ENCODE measurements around the gene HADHA.

HADHA gene

DNA sequence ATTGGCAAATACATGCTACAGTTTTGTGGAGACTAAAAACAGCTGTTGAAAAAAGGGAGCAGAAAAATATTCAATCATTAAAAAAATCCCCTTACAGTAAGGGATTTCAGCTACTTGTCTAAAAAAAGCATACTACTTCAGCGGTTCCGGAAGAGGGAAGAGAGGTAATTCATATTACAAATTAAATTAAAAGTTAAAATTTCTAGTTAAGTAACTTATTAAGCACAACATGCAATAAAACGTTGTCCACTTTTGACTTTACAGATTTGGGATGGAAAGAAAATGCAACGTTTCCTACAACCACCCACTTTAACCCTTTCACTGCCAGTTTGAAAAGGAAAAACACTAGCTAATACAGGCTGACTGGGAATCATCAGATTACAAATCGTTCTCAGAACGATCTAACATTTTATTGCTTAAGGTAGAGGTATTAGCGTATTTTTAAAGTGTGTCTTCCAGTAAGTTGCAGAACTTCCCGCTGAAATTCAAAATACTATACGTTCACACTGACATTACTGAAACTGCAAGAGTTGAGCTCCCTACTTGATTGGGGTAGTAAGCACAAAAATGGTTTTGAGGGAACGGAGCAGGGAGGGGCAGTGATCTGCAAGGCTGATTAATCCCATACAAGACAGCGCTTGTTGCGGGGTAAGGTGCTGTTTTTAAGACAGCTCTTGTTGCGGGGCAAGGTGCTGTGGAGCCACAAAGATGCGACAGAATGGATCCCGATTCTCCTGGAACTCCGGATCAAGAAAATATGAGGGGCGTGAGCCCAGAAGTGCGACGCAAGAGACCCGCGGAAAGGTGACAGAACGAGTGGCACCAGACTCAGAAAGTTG lies 743 bp downstream of the HADHA start:
- no peak for DNase-seq

GRCh38 chr2:26241928-26242436 lies 2.5 kb downstream of the HADHA start:
- no peak for DNase-seq

GRCh38 chr2:26238311-26238958 lies 6.0 kb downstream of the HADHA start:
- DNase-seq = no peak

DNA sequence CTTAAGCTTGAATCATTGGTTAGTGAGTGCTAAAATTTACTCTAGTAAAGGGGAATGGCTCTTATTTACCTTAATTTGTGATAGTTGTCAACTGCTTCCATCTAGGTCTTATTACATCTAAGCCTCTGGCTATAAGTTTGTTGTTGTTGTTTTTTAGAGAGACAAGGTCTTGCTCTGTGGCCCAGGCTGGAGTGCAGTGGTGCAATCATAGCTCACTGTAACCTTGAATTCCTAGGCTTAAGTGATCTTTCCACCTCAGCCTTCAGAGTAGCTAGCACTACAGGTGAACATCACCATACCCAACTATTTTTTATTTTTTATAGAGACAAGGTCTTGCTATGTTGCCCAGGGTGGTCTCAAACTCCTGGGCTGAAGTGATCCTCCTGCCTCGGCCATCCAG lies 6.6 kb downstream of the HADHA start:
- DNase-seq = no peak

DNA sequence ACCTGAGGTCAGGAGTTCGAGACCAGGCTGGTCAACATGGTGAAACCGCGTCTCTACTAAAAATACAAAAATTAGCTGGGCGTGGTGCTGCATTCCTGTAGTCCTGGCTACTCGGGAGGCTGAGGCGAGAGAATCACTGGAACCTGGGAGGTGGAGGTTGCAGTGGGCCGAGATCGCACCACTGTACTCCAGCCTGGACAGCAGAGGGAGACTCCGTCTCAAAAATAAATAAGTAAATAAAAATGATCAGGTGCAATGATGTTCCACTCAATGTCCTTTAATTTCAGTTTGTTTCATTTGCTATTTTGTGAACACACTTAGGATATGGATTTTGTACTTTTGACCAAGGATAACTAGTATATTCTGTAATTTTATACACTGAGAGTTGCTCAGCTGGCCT lies 9.3 kb downstream of the HADHA start:
- DNase-seq = no peak

- DNase-seq = no peak
Observed at GRCh38 chr2:26230806-26231205, 13.6 kb downstream of the HADHA start.

DNA sequence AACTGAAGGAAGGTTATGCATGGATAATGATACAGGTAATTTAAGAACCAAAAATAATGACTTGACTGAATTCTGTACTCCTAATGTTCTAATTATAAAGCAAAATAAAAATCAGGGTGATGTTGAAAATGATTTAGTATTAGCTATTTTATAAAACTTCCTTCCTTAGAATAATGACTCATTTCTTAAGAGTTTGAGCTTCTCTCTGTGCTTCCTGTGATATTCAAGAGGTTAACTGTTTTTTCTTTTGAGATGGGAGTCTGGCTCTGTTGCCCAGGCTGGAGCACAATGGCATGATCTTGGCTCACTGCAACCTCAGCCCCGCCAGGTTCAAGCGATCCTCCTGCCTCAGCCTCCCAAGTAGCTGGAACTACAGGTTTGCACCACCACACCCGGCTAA lies 14.8 kb downstream of the HADHA start:
- DNase-seq = no peak

DNA sequence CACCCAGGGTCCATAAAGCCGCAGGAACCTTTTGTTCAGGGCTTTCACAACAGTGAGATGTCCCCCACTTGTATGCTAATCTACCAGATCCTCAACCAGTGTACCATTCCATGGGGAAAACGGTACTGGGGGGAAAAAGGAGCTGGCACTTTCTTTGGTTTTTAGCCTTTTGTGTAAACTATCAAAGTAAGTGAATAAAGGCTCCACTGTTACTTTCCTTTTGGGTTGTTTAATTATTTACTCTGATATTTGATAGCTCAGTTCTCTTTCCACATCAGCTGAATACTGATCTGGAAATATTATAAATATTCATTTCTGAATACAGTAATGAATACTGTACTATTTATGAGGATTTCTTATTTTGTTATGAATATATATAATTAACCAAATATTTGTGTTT lies 20.3 kb downstream of the HADHA start:
- no peak for DNase-seq

- no peak for DNase-seq
Observed at GRCh38 chr2:26223018-26223417, 21.4 kb downstream of the HADHA start.

GRCh38 chr2:26217720-26218119 lies 26.7 kb downstream of the HADHA start:
- no peak for DNase-seq

- no peak for DNase-seq
Observed at GRCh38 chr2:26216587-26216986, 27.8 kb downstream of the HADHA start.

DNA sequence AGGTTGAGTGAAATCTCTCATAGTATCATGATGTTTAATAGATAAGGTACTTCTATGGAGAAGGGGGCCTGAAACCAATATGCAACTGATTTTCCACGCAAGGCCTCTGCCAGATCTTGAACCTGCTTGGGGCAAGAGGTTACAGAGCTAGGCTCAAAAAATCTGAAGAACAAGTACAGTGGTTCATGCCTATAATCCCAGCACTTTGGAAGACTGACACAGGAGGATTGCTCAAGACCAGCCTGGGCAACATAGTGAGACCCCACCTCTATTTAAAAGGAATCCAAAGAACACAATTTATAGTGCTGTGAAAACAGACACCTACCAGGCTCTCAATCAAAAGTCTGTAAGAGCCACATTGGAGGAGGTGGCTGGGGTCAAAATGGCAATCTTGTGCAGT lies 28.6 kb downstream of the HADHA start:
- no peak for DNase-seq

DNA sequence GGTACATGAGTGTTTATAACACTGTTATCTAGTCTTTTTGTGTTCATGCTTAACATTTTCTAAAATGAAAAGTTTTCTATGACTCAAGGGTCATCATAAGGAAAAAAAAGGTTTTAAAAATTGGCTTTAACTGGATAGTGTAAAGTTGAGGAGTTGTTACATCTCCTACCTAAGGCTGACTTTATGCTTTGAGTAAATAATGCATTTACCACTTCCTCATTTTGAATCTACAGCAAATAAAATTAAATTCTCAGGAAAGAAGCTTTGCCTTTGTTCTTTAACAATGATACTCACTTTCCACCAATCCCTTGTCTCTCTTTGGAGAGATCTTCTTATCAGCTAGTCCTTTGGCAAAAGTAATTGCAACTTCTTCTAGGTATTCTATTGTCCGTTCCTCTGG lies 29.7 kb downstream of the HADHA start:
- DNase-seq = no peak

DNA sequence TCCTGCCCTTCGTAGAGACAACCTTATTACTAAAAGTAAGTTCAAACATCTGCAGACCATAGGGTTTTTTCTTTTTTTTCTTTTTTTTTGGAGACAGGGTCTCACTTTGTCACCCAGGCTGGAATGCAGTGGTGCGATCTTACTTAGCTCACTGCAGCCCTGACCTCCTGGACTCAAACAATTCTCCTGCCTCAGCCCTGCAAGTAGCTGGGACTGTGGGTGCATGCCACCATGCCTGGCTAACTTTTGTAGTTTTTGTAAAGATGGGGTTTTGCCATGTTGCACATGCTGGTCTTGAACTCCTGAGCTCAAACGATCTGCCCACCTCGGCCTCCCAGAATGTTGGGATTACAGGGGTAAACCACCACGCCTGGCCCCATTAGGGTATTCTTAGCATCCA lies 32.4 kb downstream of the HADHA start:
- no peak for DNase-seq

DNA sequence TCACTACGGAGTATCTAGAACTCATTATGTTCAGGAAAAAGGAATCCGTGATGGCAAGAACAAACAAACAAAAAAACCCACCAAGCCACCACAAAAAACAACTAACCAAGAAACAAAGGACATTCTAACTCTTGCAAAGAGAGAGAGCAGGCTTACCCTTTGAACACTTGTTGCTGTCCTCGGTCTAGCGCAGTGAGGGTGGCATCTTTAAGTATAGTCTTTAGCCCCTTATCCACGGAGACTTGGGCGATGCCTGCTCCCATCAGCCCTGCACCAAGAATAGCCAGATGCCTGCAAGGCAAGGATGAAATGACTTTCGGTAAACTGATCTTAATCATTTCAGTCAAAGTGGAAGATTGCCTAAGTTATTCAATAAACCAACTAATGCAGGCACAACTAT lies 40.5 kb downstream of the HADHA start:
- DNase-seq = no peak

GRCh38 chr2:26202981-26203490 lies 41.4 kb downstream of the HADHA start:
- no peak for DNase-seq

DNA sequence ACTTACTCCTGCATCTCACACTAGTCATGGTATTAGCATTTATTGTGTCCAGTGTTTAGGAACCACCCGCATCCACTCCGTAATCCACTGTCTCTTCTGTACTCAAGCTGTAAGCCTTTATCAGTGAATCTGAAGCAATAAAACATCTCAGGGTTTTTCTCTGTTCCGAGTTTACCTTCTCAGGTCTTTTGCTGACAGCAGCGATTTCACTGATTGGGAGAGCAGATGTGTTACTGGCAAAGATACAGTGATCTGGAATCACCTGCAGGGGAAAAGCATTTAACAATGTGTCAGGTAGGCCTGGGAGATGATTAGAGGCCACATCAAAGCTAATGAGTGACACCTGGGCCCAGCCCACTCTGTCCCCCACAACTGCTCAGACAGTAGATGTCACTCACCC lies 46.9 kb downstream of the HADHA start:
- DNase-seq = no peak

- DNase-seq = no peak
Observed at GRCh38 chr2:26196683-26197418, 47.6 kb downstream of the HADHA start.

- no peak for DNase-seq
Observed at GRCh38 chr2:26195040-26195984, 49.1 kb downstream of the HADHA start.

GRCh38 chr2:26193578-26194231 lies 50.7 kb downstream of the HADHA start:
- no peak for DNase-seq

- no peak for DNase-seq
Observed at GRCh38 chr2:26191316-26192159, 52.9 kb downstream of the HADHA start.
